ENCODE results near the gene WDR17.

Gene WDR17

DNA sequence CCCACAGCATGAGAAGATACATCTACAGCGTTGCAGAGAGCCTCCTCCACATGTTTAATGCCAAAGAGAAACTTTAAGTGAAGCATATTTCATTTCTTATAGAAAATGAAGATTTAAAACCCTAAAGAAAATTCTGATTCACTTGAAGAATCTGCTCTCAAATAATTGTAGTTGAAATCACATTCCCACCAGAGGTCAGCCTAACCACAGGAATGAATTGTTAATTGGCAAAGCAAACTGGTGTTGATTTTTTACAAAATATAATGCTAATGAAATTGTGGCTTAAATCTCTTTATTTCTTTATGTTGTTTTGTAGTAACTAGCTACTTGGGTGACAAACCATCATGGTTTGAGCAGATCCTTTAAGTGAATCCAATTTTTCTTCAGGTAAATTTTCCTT lies 31.1 kb upstream of the WDR17 start:
- DNase-seq (ENCODE audit: low read depth in 2 of 2): peak; percentile 52 to 58
- TF ChIP-seq, protein P1, sequence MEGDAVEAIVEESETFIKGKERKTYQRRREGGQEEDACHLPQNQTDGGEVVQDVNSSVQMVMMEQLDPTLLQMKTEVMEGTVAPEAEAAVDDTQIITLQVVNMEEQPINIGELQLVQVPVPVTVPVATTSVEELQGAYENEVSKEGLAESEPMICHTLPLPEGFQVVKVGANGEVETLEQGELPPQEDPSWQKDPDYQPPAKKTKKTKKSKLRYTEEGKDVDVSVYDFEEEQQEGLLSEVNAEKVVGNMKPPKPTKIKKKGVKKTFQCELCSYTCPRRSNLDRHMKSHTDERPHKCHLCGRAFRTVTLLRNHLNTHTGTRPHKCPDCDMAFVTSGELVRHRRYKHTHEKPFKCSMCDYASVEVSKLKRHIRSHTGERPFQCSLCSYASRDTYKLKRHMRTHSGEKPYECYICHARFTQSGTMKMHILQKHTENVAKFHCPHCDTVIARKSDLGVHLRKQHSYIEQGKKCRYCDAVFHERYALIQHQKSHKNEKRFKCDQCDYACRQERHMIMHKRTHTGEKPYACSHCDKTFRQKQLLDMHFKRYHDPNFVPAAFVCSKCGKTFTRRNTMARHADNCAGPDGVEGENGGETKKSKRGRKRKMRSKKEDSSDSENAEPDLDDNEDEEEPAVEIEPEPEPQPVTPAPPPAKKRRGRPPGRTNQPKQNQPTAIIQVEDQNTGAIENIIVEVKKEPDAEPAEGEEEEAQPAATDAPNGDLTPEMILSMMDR (IDR thresholded peaks at IDR 0.05; ENCODE audit: low read depth, low read length): no peak
- no peak overlapping the region for H3K4me3 ChIP-seq (replicated peaks in 1 of 2; ENCODE audit: low read depth in 2 of 2, low read length in 2 of 2)

DNA sequence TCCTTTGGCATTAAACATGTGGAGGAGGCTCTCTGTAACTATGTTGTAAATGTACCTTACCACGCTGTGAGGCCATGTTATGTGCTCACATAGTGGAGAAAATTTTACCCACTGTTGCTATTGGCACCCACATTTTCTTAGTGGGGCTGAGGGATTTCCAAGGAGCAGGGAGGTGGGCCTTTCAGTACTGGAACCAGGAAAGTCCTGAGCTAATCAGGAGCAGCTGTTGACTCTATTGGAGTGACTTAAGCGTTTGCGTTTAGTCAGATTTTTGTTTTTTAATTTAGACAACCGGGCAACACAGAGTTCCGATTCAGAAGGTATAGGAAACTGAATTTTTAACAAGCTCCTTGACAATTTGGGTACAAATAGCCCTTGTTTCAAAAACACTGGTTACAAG lies 30.7 kb upstream of the WDR17 start:
- TF ChIP-seq, protein P1 (IDR thresholded peaks at IDR 0.05; ENCODE audit: low read depth, low read length): no peak
- DNase-seq (ENCODE audit: low read depth in 2 of 2): no peak
- no peak overlapping the region for H3K4me3 ChIP-seq (replicated peaks in 1 of 2; ENCODE audit: low read depth in 2 of 2, low read length in 2 of 2)

DNA sequence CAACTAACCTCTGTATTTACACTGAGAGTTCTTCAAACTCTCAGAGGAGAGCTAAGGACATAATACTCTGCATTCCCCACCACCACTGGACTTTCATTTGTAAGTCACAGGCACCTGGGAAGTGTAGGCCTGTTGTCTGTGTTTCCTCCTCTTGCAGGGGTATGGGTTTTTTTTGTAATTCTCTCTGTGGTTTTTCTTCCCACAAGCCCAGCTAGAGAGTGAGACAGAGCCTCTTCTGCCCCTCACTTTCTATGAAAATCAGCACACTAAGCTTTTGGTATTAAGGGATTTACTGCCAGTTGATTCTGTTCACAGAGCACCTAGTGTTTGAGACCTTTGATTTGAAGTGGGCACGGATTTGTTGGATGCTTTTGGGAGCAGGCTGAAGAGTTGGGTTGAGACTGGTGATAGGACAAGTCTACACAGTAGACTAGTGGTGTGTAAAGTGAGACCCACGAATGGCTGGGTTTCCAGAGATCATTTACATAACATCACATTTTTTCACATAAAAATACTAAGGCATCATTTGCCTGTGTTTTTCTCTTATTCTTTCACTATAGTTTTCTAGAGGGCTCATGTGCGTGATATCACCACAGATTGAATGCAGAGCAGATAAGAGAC lies 28.9 kb upstream of the WDR17 start:
- DNase-seq (ENCODE audit: low read depth in 2 of 2): no peak
- TF ChIP-seq, protein P1 (IDR thresholded peaks at IDR 0.05; ENCODE audit: low read depth, low read length): no peak
- no peak overlapping the region for H3K4me3 ChIP-seq (replicated peaks in 1 of 2; ENCODE audit: low read depth in 2 of 2, low read length in 2 of 2)

DNA sequence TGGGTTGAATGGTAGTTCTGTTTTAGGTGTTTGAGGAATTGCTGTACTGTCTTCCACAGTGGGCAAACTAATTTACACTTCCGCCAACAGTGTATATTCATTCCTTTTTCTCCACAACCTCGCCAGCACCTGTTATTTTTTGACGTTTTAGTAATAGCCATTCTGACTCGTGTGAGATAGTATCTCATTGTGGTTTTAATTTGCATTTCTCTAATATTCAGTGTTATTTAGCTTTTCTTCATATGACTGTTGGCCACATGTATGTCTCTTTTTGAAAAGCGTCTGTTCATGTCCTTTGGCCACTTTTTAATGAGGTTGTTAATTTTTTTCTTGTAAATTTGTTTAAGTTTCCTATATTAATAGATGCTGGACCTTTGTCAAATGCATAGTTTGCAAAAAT lies 26.9 kb upstream of the WDR17 start:
- no peak for DNase-seq (ENCODE audit: low read depth in 2 of 2)
- TF ChIP-seq, protein P1 (IDR thresholded peaks at IDR 0.05; ENCODE audit: low read depth, low read length): no peak
- H3K4me3 ChIP-seq (replicated peaks in 1 of 2; ENCODE audit: low read depth in 2 of 2, low read length in 2 of 2): no peak overlapping the region

DNA sequence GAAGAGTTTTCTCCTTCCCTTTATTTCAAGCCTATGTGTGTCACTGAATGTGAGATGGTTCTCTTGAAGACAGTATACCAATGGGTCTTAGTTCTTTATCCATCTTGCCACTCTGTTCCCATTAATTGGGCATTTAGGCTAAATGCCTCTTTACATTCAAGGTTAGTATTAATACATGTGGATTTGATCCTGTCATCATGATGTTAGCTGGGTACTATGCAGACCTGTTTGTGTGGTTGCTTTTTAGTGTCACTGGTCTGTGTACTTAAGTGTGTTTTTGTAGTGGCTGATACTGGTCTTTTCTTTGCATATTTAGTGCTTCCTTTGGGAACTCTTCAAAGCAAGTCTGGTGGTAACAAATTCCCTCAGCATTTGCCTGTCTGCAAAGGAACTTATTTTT lies 23.4 kb upstream of the WDR17 start:
- DNase-seq (ENCODE audit: low read depth in 2 of 2): no peak
- TF ChIP-seq, protein P1 (IDR thresholded peaks at IDR 0.05; ENCODE audit: low read depth, low read length): no peak
- no peak overlapping the region for H3K4me3 ChIP-seq (replicated peaks in 1 of 2; ENCODE audit: low read depth in 2 of 2, low read length in 2 of 2)

DNA sequence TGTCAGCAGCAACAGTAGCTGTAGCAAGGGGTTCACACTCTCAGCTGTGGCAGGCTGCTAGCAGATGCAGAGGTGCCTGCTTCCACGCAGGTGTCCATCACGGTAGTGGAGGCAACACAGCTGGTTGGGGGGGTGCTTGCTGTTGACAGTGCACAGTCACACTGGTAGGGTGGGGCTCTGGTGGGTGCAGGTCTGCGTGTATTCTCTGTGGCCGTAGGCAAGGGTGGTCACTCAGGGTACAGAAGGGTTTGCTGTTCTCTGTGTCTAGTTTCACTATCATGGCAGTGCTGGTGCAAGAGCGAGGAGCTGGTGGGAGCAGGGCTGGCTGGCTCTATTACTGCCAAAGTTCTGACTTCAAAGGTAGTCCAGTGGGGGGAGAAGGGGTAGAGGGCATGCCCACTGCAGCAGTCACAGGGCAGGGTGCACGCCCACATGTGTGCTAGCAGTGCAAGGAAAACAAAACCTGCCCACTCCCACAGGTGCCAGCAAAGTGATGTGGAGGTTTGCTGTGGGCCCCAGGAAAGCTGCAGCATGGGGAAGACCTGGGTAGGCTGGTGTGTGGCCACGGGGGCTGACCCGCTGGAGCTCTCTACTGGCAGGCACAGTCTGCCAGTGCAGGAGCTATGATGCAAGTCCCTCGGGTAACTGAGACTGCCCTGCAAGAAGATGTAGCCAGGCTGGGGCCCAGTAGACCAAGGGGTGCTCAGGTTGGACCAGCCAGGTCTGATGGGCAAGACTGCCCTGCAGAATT lies 21.6 kb upstream of the WDR17 start:
- no peak for DNase-seq (ENCODE audit: low read depth in 2 of 2)
- no peak overlapping the region for H3K4me3 ChIP-seq (replicated peaks in 1 of 2; ENCODE audit: low read depth in 2 of 2, low read length in 2 of 2)
- TF ChIP-seq, protein P1 (IDR thresholded peaks at IDR 0.05; ENCODE audit: low read depth, low read length): no peak
